Endothelial cell of umbilical vein (primary cell): ENCODE data around the gene ATP1B1. TPM values are rescaled to one million over a fixed set of nuclear protein-coding genes. Genes with fewer than 3 reads are reported as not detected.

Experiments
- BruUV-seq: library from RNA; stranded (reverse); fragments of 400-500 nt; replicated peaks from 2 replicates; lab custom pipeline; 2021; lab: Mats Ljungman, UMichigan
- CTCF ChIA-PET: fragments of 300-600, 350-600 bp; sonication (Branson Sonifier 250); formaldehyde crosslinking; loops from one replicate; lab custom pipeline; 2021; ENCODE audit warnings: antibody characterized with exemption, inconsistent platforms; lab: Charles Lee
- POLR2A ChIA-PET: fragments of 300-600, 350-600 bp; sonication (Branson Sonifier 250); formaldehyde crosslinking; loops from one replicate; lab custom pipeline; 2021; ENCODE audit warnings: antibody characterized with exemption, inconsistent platforms; lab: Charles Lee
- DNase-seq: peaks from one replicate; pipeline ENCODE4 v3.0.0-alpha.2; 2011; ENCODE audit warnings: low read depth, low spot score
- FAIRE-seq: peaks from 2 replicates; lab custom pipeline; 2011; peaks lifted over from hg19 to GRCh38; lab: Jason Lieb, UNC
- H2AFZ ChIP-seq: 2 replicates; pipeline ENCODE4 v1.6.0; 2012; ENCODE audit warnings: low read depth, low read length, control low read depth, inconsistent platforms
- H3K27ac ChIP-seq: 2 replicates; pipeline ENCODE4 v1.5.1; 2011; ENCODE audit warnings: low read depth, mild to moderate bottlenecking, control low read depth, low read length, moderate library complexity; ENCODE audit not compliant: insufficient read depth
- H3K27me3 ChIP-seq, 2 experiments: 2 replicates each; pipeline versions ENCODE4 v1.6.0 to v1.6.1; 2011; ENCODE audit warnings: low read length in 2 of 2, mixed read lengths in 1 of 2; ENCODE audit not compliant: control insufficient read depth in 2 of 2, insufficient read depth in 2 of 2
- H3K36me3 ChIP-seq, 2 experiments: 2 replicates in 1 of 2; 3 replicates in 1 of 2; pipeline ENCODE4 v1.5.1; 2011; ENCODE audit warnings: low read length in 2 of 2, mild to moderate bottlenecking in 1 of 2, moderate library complexity in 1 of 2; ENCODE audit not compliant: control insufficient read depth in 2 of 2, insufficient read depth in 2 of 2; ENCODE audit errors: extremely low read depth in 1 of 2
- H3K4me1 ChIP-seq: 3 replicates; pipeline ENCODE4 v1.5.1; 2011; ENCODE audit warnings: mild to moderate bottlenecking, low read length; ENCODE audit not compliant: control insufficient read depth, insufficient read depth; ENCODE audit errors: extremely low read depth
- H3K4me2 ChIP-seq: 2 replicates; pipeline ENCODE4 v1.6.1; 2011; ENCODE audit warnings: low read length, control low read depth, mixed read lengths; ENCODE audit not compliant: insufficient read depth
- H3K4me3 ChIP-seq, 3 experiments: fragments of 200-600 bp in 1 of 3; sonication (generic), shearing (Covaris generic) in 1 of 3; replicated peaks in 1 of 3; 2 replicates each; pipeline ENCODE4 v1.5.1; 2011 to 2016; ENCODE audit warnings: control low read depth in 3 of 3, low read length in 3 of 3, mild to moderate bottlenecking in 2 of 3, inconsistent platforms in 1 of 3, low read depth in 1 of 3, moderate library complexity in 1 of 3; ENCODE audit not compliant: insufficient read depth in 1 of 3
- H3K79me2 ChIP-seq: 2 replicates; pipeline ENCODE4 v1.6.0; 2012; ENCODE audit warnings: low read length, inconsistent platforms; ENCODE audit not compliant: control insufficient read depth, insufficient read depth
- H3K9ac ChIP-seq: replicated peaks from 2 replicates; pipeline ENCODE3; 2011; ENCODE audit warnings: low read length, control low read depth; ENCODE audit not compliant: insufficient read depth; ENCODE audit errors: extremely low read depth
- H3K9me1 ChIP-seq: replicated peaks from 3 replicates; pipeline ENCODE4 v1.6.0; 2011; ENCODE audit warnings: mild to moderate bottlenecking, low read length; ENCODE audit not compliant: control insufficient read depth, insufficient read depth; ENCODE audit errors: extremely low read depth
- H3K9me3 ChIP-seq: replicated peaks from 2 replicates; pipeline ENCODE4 v1.5.1; 2012; ENCODE audit warnings: low read length, inconsistent platforms; ENCODE audit not compliant: control insufficient read depth, insufficient read depth
- H4K20me1 ChIP-seq: replicated peaks from 2 replicates; pipeline ENCODE3; 2011; ENCODE audit warnings: mild to moderate bottlenecking, low read length; ENCODE audit not compliant: control insufficient read depth, insufficient read depth; ENCODE audit errors: extremely low read depth
- EZH2 ChIP-seq: IDR thresholded peaks from 2 replicates; pipeline ENCODE4 v1.6.1; 2012; ENCODE audit warnings: borderline replicate concordance, low read depth, mild to moderate bottlenecking, moderate library complexity, low read length, inconsistent platforms; ENCODE audit not compliant: severe bottlenecking
- FOS ChIP-seq: IDR thresholded peaks from 2 replicates; pipeline ENCODE4 v1.6.1; 2011; ENCODE audit warnings: mild to moderate bottlenecking, low read length, moderate library complexity, borderline replicate concordance; ENCODE audit not compliant: insufficient read depth
- GATA2 ChIP-seq: IDR thresholded peaks from 2 replicates; pipeline ENCODE4 v1.7.0; 2011; ENCODE audit warnings: low read depth, mild to moderate bottlenecking, moderate library complexity, mixed read lengths, low read length; ENCODE audit not compliant: insufficient read length, insufficient read depth
- JUN ChIP-seq: IDR thresholded peaks from 2 replicates; pipeline ENCODE4 v1.6.1; 2011; ENCODE audit warnings: borderline replicate concordance, low read depth; ENCODE audit not compliant: insufficient read length, insufficient read depth
- MAX ChIP-seq: IDR thresholded peaks from 2 replicates; pipeline ENCODE4 v1.6.1; 2011; ENCODE audit not compliant: insufficient read depth, insufficient read length
- MYC ChIP-seq: IDR thresholded peaks from one replicate; pipeline ENCODE4 v1.6.1; 2011; ENCODE audit warnings: mild to moderate bottlenecking, low read depth, low read length
- POLR2A ChIP-seq: IDR thresholded peaks from 2 replicates; pipeline ENCODE4 v1.6.1; 2012; ENCODE audit warnings: low read depth, mild to moderate bottlenecking, control low read depth, low read length
- dilution Hi-C: fragments of 300-500 bp; cut with MboI; formaldehyde crosslinking; loops from one replicate; pipeline ENCODE4 v1.15.0; 2019; ENCODE audit warnings: low sequenced_read_pairs; ENCODE audit not compliant: extremely low pct_ligation_motif_present
- intact Hi-C: fragments of 100-400 bp; cut with micrococcal nuclease; formaldehyde crosslinking; loops from one replicate; pipeline ENCODE4 v1.10.0; 2022
- polyA plus RNA-seq, 4 experiments: library from polyadenylated mRNA; depleted of rRNA in 3 of 4; stranded (reverse) in 3 of 4; unstranded in 1 of 4; fragments of >200 nt; gene quantifications; 2 replicates each; pipeline versions ENCODE4 v1.2.1 to v1.2.3, GENCODE V29; 2011 to 2012; ENCODE audit warnings: missing spikeins in 1 of 4
- total RNA-seq: library from RNA; stranded (reverse); gene quantifications from 2 replicates; pipeline ENCODE4 v1.2.3, GENCODE V29; 2021
- TF ChIP-seq, protein P1 (sequence below), 2 donors: IDR thresholded peaks; 1 replicate in 1 of 2; 2 replicates in 1 of 2; pipeline ENCODE4 v1.5.1; 2011; ENCODE audit warnings: low read length in 2 of 2, mild to moderate bottlenecking in 2 of 2, moderate library complexity in 2 of 2, control low read depth in 1 of 2, inconsistent platforms in 1 of 2, low read depth in 1 of 2; ENCODE audit not compliant: insufficient read depth in 1 of 2; ENCODE audit errors: extremely low read depth in 1 of 2

Gene ATP1B1
- total and polyA plus RNA-seq, 2 donors (not counting 3 experiments of a cell fraction or from before 2014, with no cell fraction given), result 14.3 to 56.1 TPM

- no peaks in the 10 kb centered on the region for H3K9me1 ChIP-seq
- FAIRE-seq, result no peak
- CTCF ChIA-PET, result interaction anchor here (1.2 kb wide), 1 partner anchor 262 kb away, joined by 4 read pairs; no protein-coding TSS in a partner anchor
Observed at GRCh38 chr1:169085911-169086310, 20.6 kb upstream of the ATP1B1 start.

More at GRCh38 chr1:169085911-169086310, 20.6 kb upstream of the ATP1B1 start:
- DNase-seq, result no peak
- Histone ChIP-seq H3K4me3 (no peak overlapping the region), H3K79me2 (no peaks in the 10 kb centered on the region), H3K9me3 (no peaks in the 10 kb centered on the region), H3K4me2 (no peak overlapping the region), H3K9ac (no peak overlapping the region), H3K27ac (no peak overlapping the region), H3K27me3 (no peaks in the 10 kb centered on the region), H3K36me3 (no peaks in the 10 kb centered on the region), H3K4me1 (no peaks in the 10 kb centered on the region), H4K20me1 (no peaks in the 10 kb centered on the region), H2AFZ (no peak overlapping the region)
- intact Hi-C loops (no loop called here), dilution Hi-C loops (no loop called here)
- no TSS peak for BruUV-seq
- TF ChIP-seq MAX (no peak), MYC (no peak), FOS (no peak), POLR2A (no peak), JUN (no peak), EZH2 (no peak), GATA2 (no peak)
- TF ChIP-seq, protein P1, sequence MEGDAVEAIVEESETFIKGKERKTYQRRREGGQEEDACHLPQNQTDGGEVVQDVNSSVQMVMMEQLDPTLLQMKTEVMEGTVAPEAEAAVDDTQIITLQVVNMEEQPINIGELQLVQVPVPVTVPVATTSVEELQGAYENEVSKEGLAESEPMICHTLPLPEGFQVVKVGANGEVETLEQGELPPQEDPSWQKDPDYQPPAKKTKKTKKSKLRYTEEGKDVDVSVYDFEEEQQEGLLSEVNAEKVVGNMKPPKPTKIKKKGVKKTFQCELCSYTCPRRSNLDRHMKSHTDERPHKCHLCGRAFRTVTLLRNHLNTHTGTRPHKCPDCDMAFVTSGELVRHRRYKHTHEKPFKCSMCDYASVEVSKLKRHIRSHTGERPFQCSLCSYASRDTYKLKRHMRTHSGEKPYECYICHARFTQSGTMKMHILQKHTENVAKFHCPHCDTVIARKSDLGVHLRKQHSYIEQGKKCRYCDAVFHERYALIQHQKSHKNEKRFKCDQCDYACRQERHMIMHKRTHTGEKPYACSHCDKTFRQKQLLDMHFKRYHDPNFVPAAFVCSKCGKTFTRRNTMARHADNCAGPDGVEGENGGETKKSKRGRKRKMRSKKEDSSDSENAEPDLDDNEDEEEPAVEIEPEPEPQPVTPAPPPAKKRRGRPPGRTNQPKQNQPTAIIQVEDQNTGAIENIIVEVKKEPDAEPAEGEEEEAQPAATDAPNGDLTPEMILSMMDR (IDR thresholded peaks at IDR 0.05; ENCODE audit: extremely low read depth in 1 of 2, insufficient read depth in 1 of 2, low read depth in 1 of 2, low read length in 2 of 2), result no peak
- POLR2A ChIA-PET, result no interaction called here
